ENCODE results near the gene PLCG2.

PLCG2 gene

DNA sequence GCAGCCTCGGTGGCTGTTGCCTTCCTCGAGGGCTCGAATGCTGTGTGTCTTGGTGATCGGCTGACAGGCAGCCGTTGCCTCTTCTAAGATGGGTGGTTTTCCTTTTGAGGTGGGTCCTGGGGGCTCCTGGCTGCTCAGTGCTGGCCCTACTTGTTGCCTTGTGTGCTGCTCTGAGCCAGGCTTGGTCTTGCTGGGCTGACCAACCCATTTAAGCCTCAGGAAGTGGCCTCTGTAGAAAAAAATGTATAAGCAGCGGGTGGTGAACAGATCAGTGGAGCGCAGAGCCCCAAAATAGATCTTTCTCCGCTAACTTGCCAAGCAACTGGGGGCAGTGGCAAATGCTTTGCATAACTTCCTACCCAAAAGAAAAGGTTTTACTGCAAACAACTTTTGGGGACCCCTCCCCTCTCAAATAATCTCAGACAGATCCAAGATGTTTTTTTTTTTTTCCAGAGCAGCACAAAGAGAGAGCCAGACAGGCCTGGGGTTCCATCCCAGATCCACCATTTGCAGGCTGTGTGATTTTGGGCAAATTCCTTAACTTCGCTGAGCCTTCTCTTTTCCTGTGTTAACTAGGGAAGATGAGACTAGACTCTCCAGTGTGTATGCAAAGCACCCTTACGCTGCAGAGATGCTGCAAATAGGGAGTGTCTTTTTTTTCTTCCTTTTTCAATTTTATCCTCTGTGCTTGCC lies 42.5 kb downstream of the PLCG2 start:
- TF ChIP-seq, protein P1, sequence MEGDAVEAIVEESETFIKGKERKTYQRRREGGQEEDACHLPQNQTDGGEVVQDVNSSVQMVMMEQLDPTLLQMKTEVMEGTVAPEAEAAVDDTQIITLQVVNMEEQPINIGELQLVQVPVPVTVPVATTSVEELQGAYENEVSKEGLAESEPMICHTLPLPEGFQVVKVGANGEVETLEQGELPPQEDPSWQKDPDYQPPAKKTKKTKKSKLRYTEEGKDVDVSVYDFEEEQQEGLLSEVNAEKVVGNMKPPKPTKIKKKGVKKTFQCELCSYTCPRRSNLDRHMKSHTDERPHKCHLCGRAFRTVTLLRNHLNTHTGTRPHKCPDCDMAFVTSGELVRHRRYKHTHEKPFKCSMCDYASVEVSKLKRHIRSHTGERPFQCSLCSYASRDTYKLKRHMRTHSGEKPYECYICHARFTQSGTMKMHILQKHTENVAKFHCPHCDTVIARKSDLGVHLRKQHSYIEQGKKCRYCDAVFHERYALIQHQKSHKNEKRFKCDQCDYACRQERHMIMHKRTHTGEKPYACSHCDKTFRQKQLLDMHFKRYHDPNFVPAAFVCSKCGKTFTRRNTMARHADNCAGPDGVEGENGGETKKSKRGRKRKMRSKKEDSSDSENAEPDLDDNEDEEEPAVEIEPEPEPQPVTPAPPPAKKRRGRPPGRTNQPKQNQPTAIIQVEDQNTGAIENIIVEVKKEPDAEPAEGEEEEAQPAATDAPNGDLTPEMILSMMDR (IDR thresholded peaks at IDR 0.05; ENCODE audit: unreplicated experiment in 3 of 3): no peak
- Mint-ChIP-seq H3K9me3 (peaks cover 4% of the 10 kb centered on the region), H3K27me3 (ENCODE audit: low read depth) (peaks cover 3% of the 10 kb centered on the region), H3K27ac (peak overlapping the region; percentile 37 to 74 (median 48)), H3K4me3 (no peak overlapping the region), H3K36me3 (ENCODE audit: low read depth) (no peaks in the 10 kb centered on the region), H3K4me1 (peaks cover 16% of the 10 kb centered on the region)

DNA sequence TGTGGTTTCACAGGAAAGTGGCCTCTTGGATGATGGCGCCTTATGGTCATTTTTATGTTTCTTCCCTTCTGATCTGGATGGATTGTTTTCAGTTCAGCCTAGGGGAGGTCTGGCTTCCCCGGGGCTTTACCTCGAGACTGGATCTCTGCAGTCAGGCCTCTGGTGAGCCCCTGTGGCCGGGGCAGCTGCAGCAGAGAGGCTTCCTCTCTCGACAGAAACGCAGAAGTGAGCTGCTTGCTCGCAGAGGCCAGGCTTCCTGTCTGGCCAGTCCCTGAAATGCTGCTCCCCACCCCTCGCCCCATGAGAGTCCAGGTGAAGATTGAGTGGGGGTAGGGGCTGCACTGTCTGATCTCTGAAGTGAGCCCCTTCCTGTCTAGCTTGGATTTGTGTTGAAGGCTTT lies 44.0 kb downstream of the PLCG2 start:
- Mint-ChIP-seq H3K27me3 (ENCODE audit: low read depth) (peaks cover 7% of the 10 kb centered on the region), H3K27ac (peak overlapping the region; percentile 61 to 93 (median 87)), H3K36me3 (ENCODE audit: low read depth) (no peaks in the 10 kb centered on the region), H3K4me1 (peaks cover 16% of the 10 kb centered on the region), H3K4me3 (no peak overlapping the region), H3K9me3 (peaks cover 4% of the 10 kb centered on the region)
- TF ChIP-seq, protein P1 (IDR thresholded peaks at IDR 0.05; ENCODE audit: unreplicated experiment in 3 of 3): no peak

DNA sequence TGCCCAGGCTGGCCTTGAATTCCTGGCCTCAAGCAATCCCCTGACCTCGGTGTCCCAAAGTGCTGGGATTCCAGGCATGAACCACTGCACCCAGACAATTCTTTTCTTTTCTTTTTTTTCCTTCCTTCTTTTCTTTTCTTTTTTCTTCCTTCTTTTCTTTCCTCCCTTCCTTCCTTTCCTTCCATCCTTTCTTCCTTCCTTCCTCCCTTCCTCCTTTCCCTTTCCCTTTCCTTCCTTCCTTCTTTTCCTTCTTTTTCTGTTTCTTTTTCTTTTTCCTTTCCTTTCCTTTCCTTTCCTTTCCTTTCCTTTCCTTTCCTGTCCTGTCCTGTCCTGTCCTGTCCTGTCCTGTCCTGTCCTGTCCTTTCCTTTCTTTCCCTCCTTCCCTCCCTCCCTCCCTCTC lies 44.6 kb downstream of the PLCG2 start:
- Mint-ChIP-seq H3K9me3 (peaks cover 4% of the 10 kb centered on the region), H3K27ac (peak overlapping the region in 1 of 3 experiments; percentile 93), H3K36me3 (ENCODE audit: low read depth) (no peaks in the 10 kb centered on the region), H3K4me1 (peaks cover 16% of the 10 kb centered on the region), H3K4me3 (no peak overlapping the region), H3K27me3 (ENCODE audit: low read depth) (peaks cover 7% of the 10 kb centered on the region)
- TF ChIP-seq, protein P1 (IDR thresholded peaks at IDR 0.05; ENCODE audit: unreplicated experiment in 3 of 3): no peak

DNA sequence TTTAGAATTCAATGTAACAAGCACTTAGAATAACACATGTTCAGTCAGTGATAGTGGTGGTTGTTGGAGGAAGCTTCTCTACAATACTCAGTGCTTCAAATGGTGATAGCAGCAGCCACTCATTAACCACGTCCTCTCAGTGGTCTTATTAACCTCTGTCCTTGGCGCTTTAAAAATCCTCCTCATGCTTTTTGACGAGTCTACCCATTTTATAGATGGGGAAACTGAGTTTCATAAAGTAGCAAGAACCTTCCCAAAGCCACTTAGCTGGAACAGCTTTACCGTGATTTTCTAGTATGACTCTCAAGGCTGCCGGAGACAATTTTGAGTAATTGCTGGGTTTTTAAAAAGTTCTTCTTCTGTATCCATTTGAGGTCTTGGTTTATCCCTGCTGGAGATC lies 47.4 kb downstream of the PLCG2 start:
- Mint-ChIP-seq H3K36me3 (ENCODE audit: low read depth) (no peaks in the 10 kb centered on the region), H3K27me3 (ENCODE audit: low read depth) (peaks cover 7% of the 10 kb centered on the region), H3K4me3 (no peak overlapping the region), H3K9me3 (peaks cover 4% of the 10 kb centered on the region), H3K27ac (no peak overlapping the region), H3K4me1 (peaks cover 11% of the 10 kb centered on the region)
- TF ChIP-seq, protein P1 (IDR thresholded peaks at IDR 0.05; ENCODE audit: unreplicated experiment in 3 of 3): no peak

DNA sequence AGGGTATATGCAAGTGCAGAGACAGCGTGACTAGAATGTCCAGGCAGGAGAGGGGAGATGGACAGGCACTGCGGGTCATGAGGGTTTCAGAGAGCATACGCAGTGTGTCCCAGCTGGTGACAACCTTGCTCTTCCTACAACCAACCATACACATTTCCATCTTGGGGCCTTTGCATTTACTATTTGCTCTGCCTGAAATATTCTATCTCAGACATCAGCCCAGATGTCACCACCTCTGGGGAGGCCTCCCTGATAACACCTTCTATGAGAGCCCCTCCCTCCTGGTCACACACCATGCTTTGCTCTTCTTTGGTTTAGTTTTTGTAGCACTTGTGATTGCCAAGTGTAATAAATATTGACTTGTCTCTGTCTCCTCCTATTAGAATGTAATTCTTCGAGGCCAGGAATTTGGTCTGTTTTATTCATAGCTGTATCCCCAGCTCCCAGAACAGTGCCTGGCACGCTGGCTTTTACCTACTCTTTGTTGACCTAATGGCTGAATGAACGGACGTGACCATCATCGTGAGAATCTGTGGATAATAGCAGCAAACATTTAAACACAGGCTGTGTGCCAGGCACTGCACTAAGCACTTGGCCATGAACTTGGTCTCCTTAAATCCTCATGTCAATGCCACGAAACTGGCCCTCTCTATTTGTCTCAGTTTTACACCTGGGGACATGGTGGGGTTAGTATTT lies 51.9 kb downstream of the PLCG2 start:
- peaks cover 5% of the 10 kb centered on the region for H3K27me3 Mint-ChIP-seq (ENCODE audit: low read depth)
- no peak overlapping the region for H3K4me3 Mint-ChIP-seq
- no peaks in the 10 kb centered on the region for H3K4me1 Mint-ChIP-seq
- H3K36me3 Mint-ChIP-seq (ENCODE audit: low read depth): no peaks in the 10 kb centered on the region
- H3K9me3 Mint-ChIP-seq: no peaks in the 10 kb centered on the region
- TF ChIP-seq, protein P1 (IDR thresholded peaks at IDR 0.05; ENCODE audit: unreplicated experiment in 3 of 3): no peak
- no peak overlapping the region for H3K27ac Mint-ChIP-seq
